Smooth muscle cell (in vitro differentiated cells): Measurements from ENCODE around the gene NDST3. TPM values are rescaled to one million over a fixed set of nuclear protein-coding genes. Genes with fewer than 3 reads are reported as not detected.

Source experiments
- DNase-seq: peaks from one replicate; lab custom pipeline; 2025; ENCODE audit not compliant: unreplicated experiment; lab: John Stamatoyannopoulos, UW
- H2AFZ ChIP-seq: fragments of 200-600 bp; sonication (generic); 2 replicates; pipeline ENCODE4 v1.6.0; 2016; ENCODE audit warnings: antibody characterized with exemption, low read depth, mild to moderate bottlenecking
- H3F3A ChIP-seq: fragments of 200-600 bp; sonication (generic); 2 replicates; pipeline ENCODE4 v1.6.0; 2017; ENCODE audit warnings: antibody characterized with exemption, low read depth
- H3K27ac ChIP-seq: fragments of 200-600 bp; sonication (generic); 2 replicates; pipeline ENCODE4 v1.5.1; 2016; ENCODE audit warnings: low read depth, mild to moderate bottlenecking
- H3K27me3 ChIP-seq: fragments of 200-600 bp; sonication (generic); 2 replicates; pipeline ENCODE4 v1.6.1; 2016; ENCODE audit warnings: low read depth, mild to moderate bottlenecking
- H3K36me3 ChIP-seq: fragments of 200-600 bp; sonication (generic); 2 replicates; pipeline ENCODE4 v1.5.1; 2016; ENCODE audit warnings: low read depth
- H3K4me1 ChIP-seq: fragments of 200-600 bp; sonication (generic); 2 replicates; pipeline ENCODE4 v1.5.1; 2016; ENCODE audit warnings: low read depth
- H3K4me2 ChIP-seq: fragments of 200-600 bp; sonication (generic); 2 replicates; pipeline ENCODE4 v1.6.0; 2016; ENCODE audit warnings: mild to moderate bottlenecking
- H3K4me3 ChIP-seq: fragments of 200-600 bp; sonication (generic); 2 replicates; pipeline ENCODE4 v1.5.1; 2016; ENCODE audit warnings: mild to moderate bottlenecking
- H3K79me2 ChIP-seq: fragments of 200-600 bp; sonication (generic); 2 replicates; pipeline ENCODE4 v1.6.0; 2016; ENCODE audit warnings: low read depth, mild to moderate bottlenecking
- H3K9ac ChIP-seq: fragments of 200-600 bp; sonication (generic); 2 replicates; pipeline ENCODE4 v1.6.0; 2016; ENCODE audit warnings: low read depth
- H3K9me3 ChIP-seq: fragments of 200-600 bp; sonication (generic); replicated peaks from 2 replicates; pipeline ENCODE4 v1.5.1; 2016; ENCODE audit warnings: low read depth
- H4K20me1 ChIP-seq: fragments of 200-600 bp; sonication (generic); 2 replicates; pipeline ENCODE4 v1.6.0; 2016; ENCODE audit warnings: low read depth
- CTCF ChIP-seq: fragments of 200-600 bp; sonication (generic); IDR thresholded peaks from 2 replicates; pipeline ENCODE4 v1.5.1; 2017; ENCODE audit warnings: borderline replicate concordance, mild to moderate bottlenecking, antibody characterized with exemption; ENCODE audit not compliant: insufficient read depth, poor library complexity, severe bottlenecking
- whole genome bisulfite sequencing: methylation state at CpG from one replicate; pipeline ENCODE4 v1.1.7; 2016; ENCODE audit warnings: low lambda C conversion rate; 5-methylcytosine and 5-hydroxymethylcytosine counted together
- polyA plus RNA-seq: library from polyadenylated mRNA; unstranded; fragments of >200 nt; fragmentation: Nextera tagmentation; extraction: Ambion mirVana; gene quantifications from 2 replicates; pipeline ENCODE4 v1.2.1, GENCODE V29; 2016
- total RNA-seq: library from RNA; depleted of rRNA; stranded (reverse); fragments of >200 nt; gene quantifications from 2 replicates; pipeline ENCODE4 v1.2.3, GENCODE V29; 2014

Gene NDST3
- total and polyA plus RNA-seq, 2 experiments from 2014 or later, result 0.13 TPM; not detected in 1

GRCh38 chr4:118082182-118082581 is 47.9 kb downstream of the NDST3 start:
- Histone ChIP-seq H3K79me2 (no peaks in the 10 kb centered on the region), H3K9ac (no peak overlapping the region), H3K9me3 (no peaks in the 10 kb centered on the region), H3K27me3 (no peaks in the 10 kb centered on the region), H3K27ac (no peak overlapping the region), H3F3A (no peaks in the 10 kb centered on the region), H3K4me3 (no peak overlapping the region), H2AFZ (no peak overlapping the region), H4K20me1 (no peaks in the 10 kb centered on the region), H3K4me1 (peaks cover 6% of the 10 kb centered on the region), H3K4me2 (no peak overlapping the region), H3K36me3 (no peaks in the 10 kb centered on the region)
- DNase-seq, result no peak
- 75% methylated on average over 1 of the region's 1 CpG for WGBS
- no peak for TF ChIP-seq CTCF

- H3F3A ChIP-seq, result no peaks in the 10 kb centered on the region
- H3K4me2 ChIP-seq, result no peak overlapping the region
- 87% methylated on average over 4 of the region's 4 CpGs for WGBS
- H2AFZ ChIP-seq, result no peak overlapping the region
- no peak overlapping the region for H3K9ac ChIP-seq
- no peaks in the 10 kb centered on the region for H3K27me3 ChIP-seq
- no peak for DNase-seq
- H3K36me3 ChIP-seq, result no peaks in the 10 kb centered on the region
- H3K4me3 ChIP-seq, result no peak overlapping the region
- H3K27ac ChIP-seq, result no peak overlapping the region
- no peaks in the 10 kb centered on the region for H3K79me2 ChIP-seq
- H3K4me1 ChIP-seq, result peaks cover 6% of the 10 kb centered on the region
- H4K20me1 ChIP-seq, result no peaks in the 10 kb centered on the region
- no peaks in the 10 kb centered on the region for H3K9me3 ChIP-seq
- no peak for TF ChIP-seq CTCF
Measured at GRCh38 chr4:118085700-118086099, 51.4 kb downstream of the NDST3 start.

- H3K27ac ChIP-seq, result no peak overlapping the region
- H3K4me3 ChIP-seq, result no peak overlapping the region
- no peak for TF ChIP-seq CTCF
- no peaks in the 10 kb centered on the region for H3K36me3 ChIP-seq
- H3K4me2 ChIP-seq, result no peak overlapping the region
- no peaks in the 10 kb centered on the region for H3K79me2 ChIP-seq
- H3F3A ChIP-seq, result no peaks in the 10 kb centered on the region
- no peaks in the 10 kb centered on the region for H3K27me3 ChIP-seq
- no peak overlapping the region for H2AFZ ChIP-seq
- H4K20me1 ChIP-seq, result no peaks in the 10 kb centered on the region
- H3K9ac ChIP-seq, result no peak overlapping the region
- peaks cover 6% of the 10 kb centered on the region for H3K4me1 ChIP-seq
- WGBS, result 56% methylated on average over 3 of the region's 3 CpGs
- no peak for DNase-seq
- H3K9me3 ChIP-seq, result no peaks in the 10 kb centered on the region
Measured at GRCh38 chr4:118086344-118086743, 52.1 kb downstream of the NDST3 start.

GRCh38 chr4:118087366-118087765 is 53.1 kb downstream of the NDST3 start:
- no peaks in the 10 kb centered on the region for H3K9me3 ChIP-seq
- TF ChIP-seq CTCF, result no peak
- no peaks in the 10 kb centered on the region for H3F3A ChIP-seq
- H3K9ac ChIP-seq, result no peak overlapping the region
- peaks cover 6% of the 10 kb centered on the region for H3K4me1 ChIP-seq
- no peak overlapping the region for H3K27ac ChIP-seq
- H3K36me3 ChIP-seq, result no peaks in the 10 kb centered on the region
- no peak overlapping the region for H3K4me2 ChIP-seq
- no peak overlapping the region for H2AFZ ChIP-seq
- no peaks in the 10 kb centered on the region for H3K79me2 ChIP-seq
- no peaks in the 10 kb centered on the region for H4K20me1 ChIP-seq
- H3K27me3 ChIP-seq, result no peaks in the 10 kb centered on the region
- no peak for DNase-seq
- no peak overlapping the region for H3K4me3 ChIP-seq
